Ishikawa (cell line): ENCODE measurements around the gene TSN.

Experiments used
- CEBPB ChIP-seq: IDR thresholded peaks from 2 replicates; pipeline ENCODE4 v1.6.1; 2012
- CREB1 ChIP-seq: IDR thresholded peaks from 2 replicates; pipeline ENCODE4 v1.6.1; 2012; ENCODE audit warnings: low read depth
- EP300 ChIP-seq: IDR thresholded peaks from 2 replicates; pipeline ENCODE4 v1.6.1; 2012; ENCODE audit warnings: borderline replicate concordance
- FOXM1 ChIP-seq: IDR thresholded peaks from 2 replicates; pipeline ENCODE4 v1.6.1; 2012; ENCODE audit warnings: low read depth, borderline replicate concordance
- NFIC ChIP-seq: IDR thresholded peaks from 2 replicates; pipeline ENCODE4 v1.6.1; 2012
- RAD21 ChIP-seq: IDR thresholded peaks from 2 replicates; pipeline ENCODE4 v1.6.1; 2012; ENCODE audit warnings: low read depth
- REST ChIP-seq: IDR thresholded peaks from 2 replicates; pipeline ENCODE4 v1.6.1; 2012; ENCODE audit warnings: low read depth, mild to moderate bottlenecking
- TAF1 ChIP-seq: IDR thresholded peaks from 2 replicates; pipeline ENCODE4 v1.6.1; 2012; ENCODE audit warnings: low read depth, mild to moderate bottlenecking
- YY1 ChIP-seq: IDR thresholded peaks from 2 replicates; pipeline ENCODE4 v1.6.1; 2012; ENCODE audit warnings: low read depth

DNA sequence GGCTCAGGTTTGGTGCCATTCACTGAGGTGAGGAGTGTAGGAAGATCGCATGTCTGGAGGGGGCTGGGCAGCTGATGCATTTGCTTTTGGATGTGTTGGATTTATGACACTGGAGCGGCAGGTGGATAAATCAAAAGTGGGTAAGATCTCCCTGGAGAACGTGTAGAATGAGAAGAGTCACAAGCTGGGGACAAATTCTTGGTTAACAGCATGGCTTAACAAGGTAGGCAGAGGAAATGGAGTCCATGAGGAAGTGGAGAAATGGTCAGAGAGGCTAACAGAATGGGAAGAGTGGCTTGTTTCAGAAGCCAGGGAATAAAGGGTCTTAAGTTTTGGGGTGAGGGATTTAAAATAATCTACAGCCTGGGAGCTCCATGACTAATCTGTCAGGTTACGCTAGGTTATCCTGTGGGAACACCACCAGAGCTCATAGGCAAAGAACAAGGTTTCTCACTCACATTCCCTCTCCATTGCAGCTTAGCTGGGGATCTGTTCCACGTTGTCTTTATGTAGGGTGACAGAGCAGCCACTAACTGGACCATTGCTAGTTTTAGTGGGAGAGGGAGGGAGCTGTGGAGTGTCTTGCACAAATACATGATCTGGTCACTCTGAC lies 12.8 kb downstream of the TSN start:
- TF ChIP-seq FOXM1 (no peak), EP300 (no peak), YY1 (no peak), CEBPB (no peak), CREB1 (no peak), RAD21 (no peak), TAF1 (no peak), REST (no peak), NFIC (no peak)
